Measurements from ENCODE around the gene TPTE2. TPM values are rescaled to one million over a fixed set of nuclear protein-coding genes. Genes with fewer than 3 reads are reported as not detected.
"Not testable (repeated sequence)": the region's sequence is repeated elsewhere in the genome, so short reads cannot be mapped to it uniquely, and the experiment has no call there.

Gene TPTE2
- total RNA-seq, 5 donors from 2014 or later (not counting 1 experiment from before 2014, with no cell fraction given): not detected

DNA sequence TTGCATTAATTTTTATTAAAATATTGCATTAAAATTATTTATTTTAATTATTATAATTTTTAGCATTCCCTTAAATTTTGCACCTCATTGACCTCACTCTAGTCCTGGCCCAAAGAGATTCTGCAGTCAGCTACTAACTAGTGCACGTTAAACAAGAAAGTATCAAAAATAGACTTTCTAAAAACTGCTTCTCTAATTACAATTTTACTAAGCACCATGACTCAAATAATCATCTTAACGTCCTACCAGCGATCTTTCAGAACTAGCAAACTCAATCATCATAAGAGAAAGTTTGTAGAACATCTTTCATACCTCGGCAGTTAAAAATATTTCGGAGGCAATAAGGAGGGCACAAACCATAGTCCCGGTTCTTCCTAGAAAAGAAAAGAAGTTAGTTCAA, 123.6 kb downstream of the TPTE2 start:
- ATAC-seq (replicated peaks in 1 of 4); H3K9me3 ChIP-seq; H3K36me3 ChIP-seq (ENCODE audit: control insufficient read depth in 2 of 2, extremely low read depth in 1 of 2, insufficient read depth in 1 of 2, low read length in 1 of 2); DNase-seq; H3K36me3 Mint-ChIP-seq; H3K27ac ChIP-seq (ENCODE audit: low read length); CTCF ChIA-PET; H3K27me3 Mint-ChIP-seq; H3K9me3 Mint-ChIP-seq; H3K4me1 Mint-ChIP-seq; H3K27me3 ChIP-seq (replicated peaks in 1 of 2; ENCODE audit: control insufficient read depth in 2 of 2, extremely low read depth in 1 of 2, insufficient read depth in 2 of 2, low read length in 1 of 2); H3K4me3 Mint-ChIP-seq; POLR2A ChIA-PET; H3K4me1 ChIP-seq (ENCODE audit: control insufficient read depth in 1 of 2, extremely low read depth in 1 of 2, insufficient read depth in 2 of 2, low read length in 2 of 2); H3K4me3 ChIP-seq (ENCODE audit: control insufficient read depth in 1 of 2, extremely low read depth in 1 of 2, low read length in 1 of 2); H3K27ac Mint-ChIP-seq: not testable (repeated sequence)
- WGBS (ENCODE audit: insufficient coverage): 60% methylated on average over 1 of the region's 6 CpGs

DNA sequence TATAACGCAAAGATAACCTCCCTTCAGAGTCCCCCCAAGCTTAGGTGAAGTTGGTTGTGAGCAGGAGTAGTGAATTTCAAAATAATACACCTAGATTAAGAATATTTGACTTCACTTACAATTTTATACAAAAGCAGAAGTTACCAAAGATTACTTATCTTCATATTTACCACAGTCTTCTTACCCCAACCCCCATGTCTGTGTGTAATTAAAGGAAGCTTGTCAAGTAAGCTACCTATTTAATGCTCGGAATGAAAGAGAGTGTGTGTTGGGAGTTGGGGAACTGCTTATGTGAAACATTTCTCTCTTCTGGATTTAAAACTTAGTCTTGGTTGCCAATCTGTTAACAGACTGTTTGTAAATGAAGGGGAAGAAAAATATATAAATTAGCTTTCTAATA, 139.1 kb downstream of the TPTE2 start:
- H3K9me3 Mint-ChIP-seq; POLR2A ChIA-PET; H3K4me1 Mint-ChIP-seq; H3K36me3 Mint-ChIP-seq; H3K4me1 ChIP-seq (ENCODE audit: control insufficient read depth in 1 of 2, extremely low read depth in 1 of 2, insufficient read depth in 2 of 2, low read length in 2 of 2); H3K27ac ChIP-seq (ENCODE audit: low read length); H3K27ac Mint-ChIP-seq; CTCF ChIA-PET; H3K27me3 ChIP-seq (replicated peaks in 1 of 2; ENCODE audit: control insufficient read depth in 2 of 2, extremely low read depth in 1 of 2, insufficient read depth in 2 of 2, low read length in 1 of 2); DNase-seq; H3K4me3 ChIP-seq (ENCODE audit: control insufficient read depth in 1 of 2, extremely low read depth in 1 of 2, low read length in 1 of 2); H3K36me3 ChIP-seq (ENCODE audit: control insufficient read depth in 2 of 2, extremely low read depth in 1 of 2, insufficient read depth in 1 of 2, low read length in 1 of 2); H3K4me3 Mint-ChIP-seq; ATAC-seq (replicated peaks in 1 of 4); H3K27me3 Mint-ChIP-seq; H3K9me3 ChIP-seq: not testable (repeated sequence)
- no CpG with 5 or more reads among the region's 2 CpGs for WGBS (ENCODE audit: insufficient coverage)

DNA sequence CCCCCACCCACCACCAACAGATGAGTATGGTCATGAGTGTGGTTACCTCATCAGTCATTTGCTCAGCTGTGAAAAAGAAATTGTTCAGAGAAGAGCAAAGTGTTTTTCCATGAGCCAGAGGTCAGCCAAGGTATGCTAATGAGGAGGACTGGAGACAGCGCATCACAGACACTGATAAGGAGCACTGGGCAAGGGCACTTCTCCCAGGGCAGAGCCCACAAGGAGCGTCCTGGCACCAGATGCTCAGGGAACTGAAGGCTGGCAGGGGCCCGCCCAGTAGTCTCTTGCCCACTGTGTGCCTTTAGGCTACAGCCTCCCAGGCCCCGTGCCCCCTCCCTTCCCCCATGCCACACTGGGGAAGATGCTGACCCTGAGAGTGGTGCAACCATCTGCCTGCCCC, 148.8 kb downstream of the TPTE2 start:
- WGBS (ENCODE audit: insufficient coverage): no CpG with 5 or more reads among the region's 4 CpGs
- peaks cover 11 to 24% (median 20%) of the 10 kb centered on the region in 3 donors for H3K9me3 Mint-ChIP-seq
- H3K9me3 ChIP-seq; POLR2A ChIA-PET; H3K27me3 ChIP-seq (replicated peaks in 1 of 2; ENCODE audit: control insufficient read depth in 2 of 2, extremely low read depth in 1 of 2, insufficient read depth in 2 of 2, low read length in 1 of 2); H3K27ac ChIP-seq (ENCODE audit: low read length); DNase-seq; H3K4me1 ChIP-seq (ENCODE audit: control insufficient read depth in 1 of 2, extremely low read depth in 1 of 2, insufficient read depth in 2 of 2, low read length in 2 of 2); H3K27ac Mint-ChIP-seq; H3K27me3 Mint-ChIP-seq; H3K4me3 Mint-ChIP-seq; CTCF ChIA-PET; ATAC-seq (replicated peaks in 1 of 4); H3K4me1 Mint-ChIP-seq; H3K4me3 ChIP-seq (ENCODE audit: control insufficient read depth in 1 of 2, extremely low read depth in 1 of 2, low read length in 1 of 2); H3K36me3 ChIP-seq (ENCODE audit: control insufficient read depth in 2 of 2, extremely low read depth in 1 of 2, insufficient read depth in 1 of 2, low read length in 1 of 2); H3K36me3 Mint-ChIP-seq: not testable (repeated sequence)

DNA sequence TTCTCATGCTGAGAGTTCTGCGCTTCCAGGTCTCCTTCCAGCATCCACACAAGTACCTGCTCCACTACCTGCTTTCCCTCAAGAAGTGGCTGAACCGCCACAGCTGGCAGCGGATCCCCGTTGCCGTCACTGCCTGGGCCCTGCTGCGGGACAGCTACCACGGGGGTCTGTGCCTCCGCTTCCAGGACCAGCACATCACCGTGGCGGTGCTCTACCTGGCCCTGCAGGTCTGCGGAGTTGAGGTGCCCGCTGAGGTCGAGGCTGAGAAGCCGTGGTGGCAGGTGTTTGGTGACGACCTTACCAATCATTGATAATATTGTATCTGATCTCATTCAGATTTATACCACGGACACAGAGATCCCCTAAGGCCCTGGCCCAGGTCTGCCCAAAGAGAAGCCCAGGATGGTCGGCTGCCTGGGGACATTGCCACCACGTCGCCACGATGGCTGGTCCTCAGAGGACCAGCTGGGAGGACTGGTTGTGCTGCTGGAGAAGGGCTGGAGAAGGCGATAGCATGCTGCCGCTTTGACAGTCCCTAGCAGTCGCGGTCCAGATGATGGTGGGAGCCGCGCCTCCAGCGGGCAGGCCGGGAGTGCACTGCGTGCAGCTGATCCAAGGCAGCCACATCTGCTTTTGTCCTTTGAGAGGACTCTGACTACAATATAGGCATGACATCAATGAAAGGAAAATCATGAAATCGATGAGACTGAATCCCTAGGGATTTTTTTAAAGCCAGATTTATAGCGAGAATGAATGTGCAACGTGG, 178.4 kb downstream of the TPTE2 start:
- H3K36me3 Mint-ChIP-seq; H3K27ac ChIP-seq (ENCODE audit: low read length); H3K4me3 ChIP-seq (ENCODE audit: control insufficient read depth in 1 of 2, extremely low read depth in 1 of 2, low read length in 1 of 2); ATAC-seq (replicated peaks in 1 of 4); H3K27me3 Mint-ChIP-seq; POLR2A ChIA-PET; CTCF ChIA-PET; H3K9me3 ChIP-seq; H3K36me3 ChIP-seq (ENCODE audit: control insufficient read depth in 2 of 2, extremely low read depth in 1 of 2, insufficient read depth in 1 of 2, low read length in 1 of 2); H3K27ac Mint-ChIP-seq; DNase-seq; H3K4me1 ChIP-seq (ENCODE audit: control insufficient read depth in 1 of 2, extremely low read depth in 1 of 2, insufficient read depth in 2 of 2, low read length in 2 of 2); H3K4me1 Mint-ChIP-seq; H3K9me3 Mint-ChIP-seq; H3K4me3 Mint-ChIP-seq; H3K27me3 ChIP-seq (replicated peaks in 1 of 2; ENCODE audit: control insufficient read depth in 2 of 2, extremely low read depth in 1 of 2, insufficient read depth in 2 of 2, low read length in 1 of 2): not testable (repeated sequence)
- WGBS (ENCODE audit: insufficient coverage): 78% methylated on average over 20 of the region's 32 CpGs

DNA sequence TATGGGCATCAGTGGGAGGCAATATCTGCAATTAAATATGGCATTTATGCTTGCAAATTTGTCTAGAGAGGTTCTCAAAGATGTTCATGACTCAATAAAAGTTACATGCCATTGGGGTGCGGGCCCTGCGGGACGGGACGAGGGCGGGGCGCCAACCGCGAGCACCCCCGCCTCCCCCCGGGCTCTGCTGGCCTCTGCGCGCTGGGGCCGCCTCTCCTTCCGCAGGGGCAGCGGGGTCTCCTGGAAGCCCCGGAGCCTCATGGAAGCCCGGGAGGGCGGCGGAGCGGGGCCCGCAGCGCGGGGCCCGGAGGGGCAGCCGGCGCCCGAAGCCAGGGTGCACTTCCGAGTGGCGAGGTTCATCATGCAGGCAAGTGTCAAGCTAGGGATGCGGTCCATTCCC, 179.2 kb downstream of the TPTE2 start:
- no peak for ATAC-seq (replicated peaks in 1 of 4)
- H3K4me1 Mint-ChIP-seq: no peaks in the 10 kb centered on the region

More for the DNA sequence above, 179.2 kb downstream of the TPTE2 start:
- Mint-ChIP-seq H3K9me3 (peaks cover 0 to 3% (median 0%) of the 10 kb centered on the region in 3 donors), H3K27ac (no peak overlapping the region), H3K27me3 (peaks cover 0 to 4% of the 10 kb centered on the region in 2 donors), H3K36me3 (peaks cover 3% of the 10 kb centered on the region), H3K4me3 (no peak overlapping the region)
- H3K4me3 ChIP-seq (ENCODE audit: control insufficient read depth in 1 of 2, extremely low read depth in 1 of 2, low read length in 1 of 2): no peak overlapping the region
- H3K9me3 ChIP-seq: no peaks in the 10 kb centered on the region
- no peaks in the 10 kb centered on the region for H3K36me3 ChIP-seq (ENCODE audit: control insufficient read depth in 2 of 2, extremely low read depth in 1 of 2, insufficient read depth in 1 of 2, low read length in 1 of 2)
- H3K27me3 ChIP-seq (replicated peaks in 1 of 2; ENCODE audit: control insufficient read depth in 2 of 2, extremely low read depth in 1 of 2, insufficient read depth in 2 of 2, low read length in 1 of 2): no peaks in the 10 kb centered on the region
- H3K4me1 ChIP-seq (ENCODE audit: control insufficient read depth in 1 of 2, extremely low read depth in 1 of 2, insufficient read depth in 2 of 2, low read length in 2 of 2): no peaks in the 10 kb centered on the region
- 69% methylated on average over 30 of the region's 30 CpGs for WGBS (ENCODE audit: insufficient coverage)
- no peak for DNase-seq
- ChIA-PET POLR2A (no interaction called here), CTCF (no interaction called here)
- H3K27ac ChIP-seq (ENCODE audit: low read length): no peak overlapping the region

Other genes starting within 250 kb of the TPTE2 start
- gene MPHOSPH8, start 72.1 kb upstream of the TPTE2 start, total RNA-seq: 10 to 100 TPM; 64.5 to 91.3 (median 84.1) TPM
- 10 to 100 TPM; 78.4 to 94.0 (median 87.2) TPM for gene PSPC1, start 221.4 kb upstream of the TPTE2 start, total RNA-seq